Measurements from ENCODE around the gene UNC13C.

The UNC13C gene

GRCh38 chr15:54017251-54017650, 39.0 kb downstream of the UNC13C start:
- no peak for TF ChIP-seq CTCF (conservative IDR thresholded peaks at IDR 0.05; ENCODE audit: low read depth, low read length)
- H3K4me3 ChIP-seq (ENCODE audit: low read depth, low read length) = no peak overlapping the region
- DNase-seq (ENCODE audit: low read depth) = no peak

GRCh38 chr15:54017959-54018358, 39.7 kb downstream of the UNC13C start:
- no peak for DNase-seq (ENCODE audit: low read depth)
- H3K4me3 ChIP-seq (ENCODE audit: low read depth, low read length) = no peak overlapping the region
- TF ChIP-seq CTCF (conservative IDR thresholded peaks at IDR 0.05; ENCODE audit: low read depth, low read length) = no peak

- no peak for TF ChIP-seq CTCF (conservative IDR thresholded peaks at IDR 0.05; ENCODE audit: low read depth, low read length)
- H3K4me3 ChIP-seq (ENCODE audit: low read depth, low read length) = no peak overlapping the region
- DNase-seq (ENCODE audit: low read depth) = no peak
Observed at GRCh38 chr15:54026258-54026657, 48.0 kb downstream of the UNC13C start.

- H3K4me3 ChIP-seq (ENCODE audit: low read depth, low read length) = no peak overlapping the region
- DNase-seq (ENCODE audit: low read depth) = no peak
- no peak for TF ChIP-seq CTCF (conservative IDR thresholded peaks at IDR 0.05; ENCODE audit: low read depth, low read length)
Observed at GRCh38 chr15:54026891-54027290, 48.6 kb downstream of the UNC13C start.

- no peak for DNase-seq (ENCODE audit: low read depth)
- H3K4me3 ChIP-seq (ENCODE audit: low read depth, low read length) = no peak overlapping the region
- TF ChIP-seq CTCF (conservative IDR thresholded peaks at IDR 0.05; ENCODE audit: low read depth, low read length) = no peak
Observed at GRCh38 chr15:54029081-54029480, 50.8 kb downstream of the UNC13C start.

GRCh38 chr15:54032066-54032465, 53.8 kb downstream of the UNC13C start:
- no peak overlapping the region for H3K4me3 ChIP-seq (ENCODE audit: low read depth, low read length)
- no peak for TF ChIP-seq CTCF (conservative IDR thresholded peaks at IDR 0.05; ENCODE audit: low read depth, low read length)
- no peak for DNase-seq (ENCODE audit: low read depth)

- TF ChIP-seq CTCF (conservative IDR thresholded peaks at IDR 0.05; ENCODE audit: low read depth, low read length) = no peak
- DNase-seq (ENCODE audit: low read depth) = no peak
- H3K4me3 ChIP-seq (ENCODE audit: low read depth, low read length) = no peak overlapping the region
Observed at GRCh38 chr15:54033356-54033860, 55.2 kb downstream of the UNC13C start.

Measured in choroid plexus epithelial cell (primary cell).